MM.1S (cell line): ENCODE results near the gene VAPB.

ENCODE experiments used
- DNase-seq: peaks from one replicate; pipeline ENCODE4 v3.0.0-alpha.2; 2015
- H2AFZ ChIP-seq: fragments of 300-600 bp; sonication (generic); 2 replicates; pipeline ENCODE4 v1.6.0; 2016; ENCODE audit warnings: antibody characterized with exemption, low read length
- H3F3A ChIP-seq: fragments of 300-600 bp; sonication (generic); 2 replicates; pipeline ENCODE4 v1.6.1; 2016; ENCODE audit warnings: mild to moderate bottlenecking, antibody characterized with exemption, low read length, moderate library complexity, mixed read lengths; ENCODE audit not compliant: insufficient read depth
- H3K27ac ChIP-seq: fragments of 300-600 bp; sonication (generic); 2 replicates; pipeline ENCODE4 v1.5.1; 2016; ENCODE audit warnings: mild to moderate bottlenecking, low read length
- H3K27me3 ChIP-seq: fragments of 300-600 bp; sonication (generic); replicated peaks from 2 replicates; pipeline ENCODE4 v1.6.0; 2016; ENCODE audit warnings: low read length; ENCODE audit not compliant: insufficient read depth
- H3K36me3 ChIP-seq: fragments of 300-600 bp; sonication (generic); replicated peaks from 2 replicates; pipeline ENCODE4 v1.6.1; 2016; ENCODE audit warnings: mild to moderate bottlenecking, low read length, mixed read lengths; ENCODE audit not compliant: insufficient read depth
- H3K4me1 ChIP-seq: fragments of 300-600 bp; sonication (generic); 2 replicates; pipeline ENCODE4 v1.6.1; 2016; ENCODE audit warnings: low read length, mixed read lengths
- H3K4me2 ChIP-seq: fragments of 300-600 bp; sonication (generic); 2 replicates; pipeline ENCODE4 v1.6.0; 2016; ENCODE audit warnings: low read depth, low read length
- H3K4me3 ChIP-seq: fragments of 300-600 bp; sonication (generic); 2 replicates; pipeline ENCODE4 v1.5.1; 2016; ENCODE audit warnings: low read length, mixed read lengths
- H3K79me2 ChIP-seq: fragments of 300-600 bp; sonication (generic); 2 replicates; pipeline ENCODE4 v1.6.1; 2016; ENCODE audit warnings: mixed run types, low read length, mixed read lengths
- H3K9ac ChIP-seq: fragments of 300-600 bp; sonication (generic); 2 replicates; pipeline ENCODE4 v1.6.1; 2016; ENCODE audit warnings: low read length, mixed read lengths
- H3K9me2 ChIP-seq: fragments of 300-600 bp; sonication (generic); replicated peaks from 2 replicates; pipeline ENCODE4 v1.6.1; 2016; ENCODE audit warnings: mild to moderate bottlenecking, low read length, mixed read lengths; ENCODE audit not compliant: insufficient read depth
- H3K9me3 ChIP-seq: fragments of 300-600 bp; sonication (generic); replicated peaks from 2 replicates; pipeline ENCODE4 v1.6.1; 2016; ENCODE audit warnings: mild to moderate bottlenecking, low read length, mixed read lengths; ENCODE audit not compliant: insufficient read depth
- H4K20me1 ChIP-seq: fragments of 300-600 bp; sonication (generic); 2 replicates; pipeline ENCODE4 v1.6.1; 2016; ENCODE audit warnings: mild to moderate bottlenecking, low read length, moderate library complexity, mixed read lengths; ENCODE audit not compliant: insufficient read depth
- CTCF ChIP-seq: fragments of 300-600 bp; sonication (generic); IDR thresholded peaks from 2 replicates; pipeline ENCODE4 v1.5.1; 2016; ENCODE audit warnings: antibody characterized with exemption, low read length, mixed read lengths
- EZH2 ChIP-seq: fragments of 300-600 bp; sonication (generic); optimal IDR thresholded peaks from 2 replicates; pipeline ENCODE3; 2017; ENCODE audit warnings: low read depth, mild to moderate bottlenecking, antibody characterized with exemption, low read length, mixed read lengths
- EZH2phosphoT487 ChIP-seq: fragments of 300-600 bp; sonication (generic); IDR thresholded peaks from 2 replicates; pipeline ENCODE4 v1.6.1; 2018; ENCODE audit warnings: antibody characterized with exemption, low read length

VAPB gene

GRCh38 chr20:58467572-58468527, 78.8 kb downstream of the VAPB start:
- no peak overlapping the region for H3K27ac ChIP-seq
- no peak overlapping the region for H3K4me3 ChIP-seq
- H3K9ac ChIP-seq = no peak overlapping the region
- H3K36me3 ChIP-seq = no peaks in the 10 kb centered on the region
- H3K79me2 ChIP-seq = no peaks in the 10 kb centered on the region
- no peak overlapping the region for H3K4me2 ChIP-seq
- H3K4me1 ChIP-seq = no peaks in the 10 kb centered on the region
- H3K9me2 ChIP-seq = no peaks in the 10 kb centered on the region
- no peaks in the 10 kb centered on the region for H3K9me3 ChIP-seq
- no peak for DNase-seq
- no peaks in the 10 kb centered on the region for H4K20me1 ChIP-seq
- no peaks in the 10 kb centered on the region for H3F3A ChIP-seq
- H3K27me3 ChIP-seq = no peaks in the 10 kb centered on the region
- TF ChIP-seq EZH2phosphoT487 (no peak), CTCF (no peak), EZH2 (no peak)
- H2AFZ ChIP-seq = no peak overlapping the region

- Histone ChIP-seq H3F3A (no peaks in the 10 kb centered on the region), H3K4me1 (no peaks in the 10 kb centered on the region), H3K36me3 (no peaks in the 10 kb centered on the region), H3K27me3 (no peaks in the 10 kb centered on the region), H3K27ac (no peak overlapping the region), H3K9ac (no peak overlapping the region), H3K4me2 (no peak overlapping the region), H2AFZ (no peak overlapping the region), H3K9me2 (no peaks in the 10 kb centered on the region), H4K20me1 (no peaks in the 10 kb centered on the region), H3K9me3 (no peaks in the 10 kb centered on the region), H3K4me3 (no peak overlapping the region), H3K79me2 (no peaks in the 10 kb centered on the region)
- no peak for TF ChIP-seq CTCF
- no peak for TF ChIP-seq EZH2phosphoT487
- TF ChIP-seq EZH2 = no peak
- no peak for DNase-seq
Observed at GRCh38 chr20:58469616-58470015, 80.6 kb downstream of the VAPB start.

GRCh38 chr20:58470336-58471192, 81.5 kb downstream of the VAPB start:
- no peaks in the 10 kb centered on the region for H3K4me1 ChIP-seq
- H3K9me2 ChIP-seq = no peaks in the 10 kb centered on the region
- H3K4me2 ChIP-seq = no peak overlapping the region
- TF ChIP-seq EZH2phosphoT487 (no peak), CTCF (no peak), EZH2 (no peak)
- no peak overlapping the region for H2AFZ ChIP-seq
- H3K9ac ChIP-seq = no peak overlapping the region
- no peaks in the 10 kb centered on the region for H3F3A ChIP-seq
- H3K79me2 ChIP-seq = no peaks in the 10 kb centered on the region
- no peak overlapping the region for H3K27ac ChIP-seq
- no peak overlapping the region for H3K4me3 ChIP-seq
- H3K27me3 ChIP-seq = no peaks in the 10 kb centered on the region
- H3K9me3 ChIP-seq = no peaks in the 10 kb centered on the region
- H3K36me3 ChIP-seq = no peaks in the 10 kb centered on the region
- H4K20me1 ChIP-seq = no peaks in the 10 kb centered on the region
- DNase-seq = no peak
